NCI-H2196 treated with DMSO at 0.1 percent for 48 hours (cell line): ENCODE data around the gene RFX4.

Experiments
- DNase-seq: peaks from one replicate; lab custom pipeline; 2025; ENCODE audit not compliant: unreplicated experiment; lab: John Stamatoyannopoulos, UW

Gene RFX4

DNA sequence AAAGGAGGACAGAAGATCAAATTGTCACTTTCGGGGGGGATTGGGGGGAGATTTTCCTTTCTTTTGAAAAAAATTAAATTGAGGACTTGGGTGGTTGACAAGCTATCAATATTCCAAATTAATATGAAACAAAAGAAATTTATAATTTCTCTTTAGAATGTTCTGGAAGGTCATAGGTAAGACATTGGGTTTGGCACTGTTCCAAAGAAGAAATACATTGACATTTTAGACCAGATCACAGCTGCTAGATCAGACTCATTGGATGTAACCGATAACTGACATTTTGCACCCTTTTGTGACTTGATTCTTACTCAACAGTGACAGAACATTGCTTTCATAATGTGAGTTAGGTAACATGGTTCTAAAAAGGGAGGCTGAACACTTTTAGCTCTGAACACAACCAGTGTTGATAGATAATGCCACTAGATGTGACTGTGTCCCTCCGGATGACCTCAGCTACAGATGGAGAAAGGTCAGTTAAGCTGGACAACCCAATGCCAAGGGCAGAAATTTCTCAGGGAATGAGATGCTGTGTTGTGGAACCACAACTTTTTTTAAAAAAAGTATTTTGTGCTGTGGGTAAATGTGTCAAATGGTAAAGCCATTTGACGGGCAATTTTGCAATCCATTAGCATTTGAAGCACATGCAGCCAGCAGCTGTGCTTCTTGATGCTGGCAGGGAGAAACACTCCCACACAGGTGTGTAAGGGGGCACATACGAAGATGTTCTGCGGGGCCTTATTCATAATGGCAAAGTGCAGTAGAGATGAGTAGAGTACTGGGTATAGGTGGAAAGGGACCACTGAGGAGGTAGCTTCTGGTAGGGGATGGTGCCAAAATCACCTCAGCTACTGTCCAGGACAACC lies 62.9 kb downstream of the RFX4 start:
- DNase-seq: no peak

GRCh38 chr12:106646472-106646871 lies 63.7 kb downstream of the RFX4 start:
- no peak for DNase-seq

GRCh38 chr12:106647793-106648514 lies 65.2 kb downstream of the RFX4 start:
- DNase-seq: no peak

DNA sequence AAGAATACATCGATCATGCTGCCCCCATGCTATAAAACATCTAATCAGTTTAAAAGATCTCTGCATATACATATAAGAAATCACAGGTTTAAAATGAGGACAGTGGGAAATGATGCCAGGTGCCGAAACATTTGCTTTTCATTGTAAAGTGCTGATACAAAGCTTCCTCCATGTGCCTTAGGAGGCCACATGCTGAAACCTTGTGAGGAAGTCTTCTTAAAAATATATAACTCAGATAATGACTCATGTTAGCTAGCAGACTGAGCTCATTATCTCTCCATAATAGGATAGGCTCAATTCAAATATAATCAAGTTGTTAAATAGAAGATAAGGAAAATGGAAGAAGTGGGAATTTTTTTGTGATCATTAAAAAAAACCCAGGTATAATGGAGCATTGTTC lies 65.9 kb downstream of the RFX4 start:
- DNase-seq: no peak

- no peak for DNase-seq
These were observed 68.7 kb downstream of the RFX4 start for GRCh38 chr12:106651552-106651951.

- DNase-seq: no peak
These were observed 69.8 kb downstream of the RFX4 start for GRCh38 chr12:106652510-106653015.

DNA sequence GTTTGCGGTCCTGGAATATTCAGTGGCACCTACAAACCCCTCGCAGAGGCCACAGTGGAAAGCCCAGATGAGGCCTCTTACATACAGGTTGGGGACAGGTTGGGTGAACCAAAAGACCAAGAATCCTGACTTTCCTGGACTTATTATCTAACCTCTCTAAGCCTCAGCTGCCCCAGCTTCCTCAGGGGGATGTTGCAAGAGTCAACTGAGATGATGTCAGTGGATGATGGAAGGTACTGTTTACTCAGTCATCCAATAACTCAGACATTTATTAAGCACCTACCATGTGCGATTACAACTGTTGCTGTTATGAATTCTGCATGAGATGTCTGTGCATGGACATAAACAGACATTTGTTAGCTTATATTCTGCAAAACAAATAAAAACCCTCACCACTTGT lies 72.8 kb downstream of the RFX4 start:
- no peak for DNase-seq

- no peak for DNase-seq
These were observed 74.7 kb downstream of the RFX4 start for GRCh38 chr12:106657488-106657887.

DNA sequence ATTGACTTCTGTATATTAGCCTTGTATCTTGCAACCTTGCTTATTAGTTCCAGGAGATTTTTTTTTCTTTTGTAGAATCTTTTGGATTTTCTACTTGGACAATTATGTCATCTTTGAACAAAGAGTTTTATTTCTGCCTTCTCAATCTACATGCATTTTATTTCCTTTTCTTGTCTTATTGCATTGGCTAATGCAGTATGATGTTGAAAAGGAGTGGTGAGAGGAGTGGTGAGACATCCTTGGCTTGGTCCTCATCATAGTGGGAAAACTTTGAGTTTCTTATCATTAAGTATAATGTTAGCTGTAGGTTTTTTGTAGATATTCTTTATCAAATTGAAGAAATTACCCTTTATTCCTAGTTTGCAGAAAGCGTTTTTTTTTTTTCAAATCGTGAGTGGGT lies 80.6 kb downstream of the RFX4 start:
- no peak for DNase-seq

- no peak for DNase-seq
These were observed 86.4 kb downstream of the RFX4 start for GRCh38 chr12:106669216-106669615.

DNA sequence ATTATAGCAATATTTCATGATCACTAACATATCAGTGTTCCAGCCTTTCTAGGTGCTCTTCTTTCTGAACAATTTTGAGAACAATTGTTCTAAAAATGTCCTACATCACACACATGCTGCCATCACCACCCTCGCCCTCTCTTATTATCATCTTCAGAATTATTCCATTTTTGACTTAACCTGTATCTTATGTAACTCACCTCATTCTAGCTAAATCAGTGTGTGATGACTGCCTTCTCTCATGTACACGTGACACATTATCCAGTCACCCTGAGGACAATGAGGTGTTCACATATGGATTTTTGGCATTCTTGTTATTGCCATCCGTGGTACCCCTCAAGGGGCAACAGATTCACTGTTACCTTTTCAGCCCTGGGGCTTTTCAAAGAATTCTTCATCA lies 87.3 kb downstream of the RFX4 start:
- no peak for DNase-seq

DNA sequence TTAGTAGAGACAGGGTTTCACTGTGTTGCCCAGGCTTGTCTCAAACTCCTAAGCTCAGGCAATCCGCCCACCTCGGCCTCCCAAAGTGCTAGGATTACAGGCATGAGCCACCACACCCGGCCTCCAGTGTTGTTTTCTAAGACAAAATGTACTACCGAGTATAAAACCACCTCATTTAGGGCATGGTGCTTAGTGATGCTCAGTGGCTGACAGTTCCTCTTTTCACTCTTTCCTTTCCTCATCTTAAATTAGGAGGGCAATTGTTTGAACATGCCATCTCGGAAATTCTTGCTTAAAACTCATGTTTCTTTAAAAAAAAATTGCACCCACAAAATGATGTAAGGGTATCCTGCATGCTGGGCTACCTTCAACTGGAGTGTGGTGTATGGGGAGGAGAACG lies 89.0 kb downstream of the RFX4 start:
- no peak for DNase-seq

DNA sequence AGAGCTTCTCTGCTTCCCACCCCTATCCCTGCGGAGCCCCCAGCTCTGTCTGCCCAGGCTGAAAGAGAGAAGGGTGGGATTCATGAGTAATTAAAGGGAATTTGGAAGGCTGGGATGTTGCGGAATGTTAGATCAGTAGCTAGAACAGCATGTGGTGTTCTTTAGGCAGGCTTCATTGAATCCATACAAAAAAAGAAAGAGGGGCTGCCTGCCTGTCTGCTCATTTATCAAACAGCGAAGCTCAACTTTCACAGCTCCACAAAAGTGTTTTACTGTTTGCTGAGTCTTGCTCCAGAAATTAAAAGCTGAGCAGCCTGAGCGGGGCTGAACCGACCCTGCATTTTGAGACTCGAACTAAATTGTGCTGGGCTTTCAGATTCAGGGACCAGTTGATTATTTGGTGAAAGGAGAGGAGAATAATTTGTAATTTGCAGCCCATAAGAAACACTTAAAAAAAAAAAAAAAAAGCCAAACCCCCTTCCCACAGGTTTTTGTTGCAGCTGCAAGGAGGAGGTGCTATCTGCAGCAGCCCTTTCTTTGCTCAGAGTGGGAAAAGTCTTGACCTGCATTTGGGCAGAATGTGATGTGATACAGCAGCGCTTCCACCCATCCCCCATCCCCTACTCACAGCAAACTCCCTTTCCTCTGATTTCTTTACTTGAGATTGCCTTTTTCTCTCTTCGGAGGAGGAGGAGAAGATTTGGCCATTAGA lies 89.7 kb downstream of the RFX4 start:
- no peak for DNase-seq

DNA sequence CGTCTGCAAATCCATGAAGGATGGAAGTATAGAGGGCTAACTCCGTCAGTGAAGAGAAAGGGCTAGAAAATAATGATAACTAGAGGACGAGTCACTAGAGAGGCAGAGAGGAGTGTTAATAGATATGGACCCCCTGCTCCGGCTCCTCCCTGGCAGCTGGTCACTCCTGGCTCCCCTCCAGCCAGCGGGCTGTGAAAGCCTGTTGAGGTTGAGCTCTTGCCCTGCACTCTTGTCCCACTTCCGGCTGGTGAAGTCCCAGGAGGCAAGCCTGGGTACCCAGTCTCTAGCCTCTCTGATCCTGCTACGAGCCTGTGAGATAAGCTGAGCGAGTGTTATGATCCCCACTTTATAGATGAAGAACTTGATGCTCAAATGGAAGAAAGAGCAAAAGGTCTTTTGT lies 90.3 kb downstream of the RFX4 start:
- DNase-seq: no peak

- DNase-seq: no peak
These were observed 93.0 kb downstream of the RFX4 start for GRCh38 chr12:106675651-106676435.

GRCh38 chr12:106679574-106679973 lies 96.8 kb downstream of the RFX4 start:
- DNase-seq: no peak

DNA sequence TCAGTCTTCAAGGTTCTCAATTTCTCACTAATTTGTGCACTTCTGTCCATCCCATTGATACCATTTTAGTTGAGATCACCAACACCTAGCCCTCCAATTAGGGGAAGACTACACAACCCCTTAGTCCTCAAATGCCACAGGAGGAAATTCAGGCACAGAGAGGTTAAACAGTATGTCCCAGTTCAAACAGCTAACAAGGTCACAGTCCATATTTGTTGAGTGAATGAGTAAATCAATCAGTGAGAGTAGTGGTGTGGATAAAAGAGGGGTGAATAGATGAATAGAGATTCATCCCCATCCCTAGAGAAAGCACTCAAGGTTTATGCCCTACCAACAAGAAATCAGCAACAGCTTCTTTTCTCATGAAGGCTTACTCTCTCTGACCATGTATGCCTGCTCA lies 97.5 kb downstream of the RFX4 start:
- DNase-seq: no peak

GRCh38 chr12:106681210-106681609 lies 98.4 kb downstream of the RFX4 start:
- DNase-seq: no peak

- no peak for DNase-seq
These were observed 99.9 kb downstream of the RFX4 start for GRCh38 chr12:106682594-106683234.

DNA sequence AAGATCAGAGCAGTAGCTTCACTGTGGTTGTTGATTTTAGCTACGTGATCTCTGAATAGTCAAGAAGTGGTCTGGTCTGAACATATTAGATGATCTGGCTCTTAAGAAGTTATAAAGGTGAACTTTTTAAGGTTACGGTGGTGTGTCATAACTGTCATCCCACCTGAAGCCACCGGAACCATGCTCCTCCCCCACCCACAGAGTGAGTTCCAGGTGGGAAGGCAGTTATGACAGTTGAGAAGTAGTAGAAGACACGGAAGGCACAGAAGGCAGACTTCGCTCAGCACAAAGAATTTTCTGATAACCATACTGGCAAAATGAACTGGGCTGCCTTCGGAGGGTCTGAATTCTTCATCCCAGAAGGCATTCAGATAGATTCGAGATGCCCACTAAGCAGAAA lies 101.7 kb downstream of the RFX4 start:
- no peak for DNase-seq
